Common myeloid progenitor, CD34-positive (primary cell): ENCODE data around the gene CLINT1.
"Not testable (repeated sequence)": the region's sequence is repeated elsewhere in the genome, so short reads cannot be mapped to it uniquely, and the experiment has no call there.

Experiments
- CTCF ChIA-PET: fragments of 350-600 bp; sonication (Branson Sonifier 250); formaldehyde crosslinking; loops from one replicate; lab custom pipeline; 2021; ENCODE audit warnings: antibody characterized with exemption; lab: Charles Lee
- POLR2A ChIA-PET: fragments of 350-600 bp; sonication (Branson Sonifier 250); formaldehyde crosslinking; loops from one replicate; lab custom pipeline; 2021; ENCODE audit warnings: antibody characterized with exemption; lab: Charles Lee
- DNase-seq, 3 donors: peaks; one replicate each; pipeline versions ENCODE4 v3.0.0 to v3.0.0-alpha.2; 2013
- H3K27ac ChIP-seq, 2 experiments: 1 replicate in 1 of 2; 2 replicates in 1 of 2; pipeline ENCODE4 v1.7.0; 2013; ENCODE audit warnings: inconsistent platforms in 2 of 2, low read length in 2 of 2, mild to moderate bottlenecking in 2 of 2, low read depth in 1 of 2, moderate library complexity in 1 of 2; ENCODE audit not compliant: severe bottlenecking in 2 of 2, insufficient read depth in 1 of 2, poor library complexity in 1 of 2
- H3K27me3 ChIP-seq, 5 experiments: replicated peaks in 2 of 5; 1 replicate in 3 of 5; 2 replicates in 2 of 5; pipeline versions ENCODE4 v1.6.1 to v1.7.0; 2013; ENCODE audit warnings: low read length in 4 of 5, mild to moderate bottlenecking in 2 of 5, moderate library complexity in 2 of 5, inconsistent platforms in 1 of 5; ENCODE audit not compliant: insufficient read depth in 5 of 5, control insufficient read depth in 4 of 5
- H3K36me3 ChIP-seq, 4 experiments: 1 replicate in 2 of 4; 2 replicates in 2 of 4; pipeline versions ENCODE4 v1.6.1 to v1.7.0; 2013; ENCODE audit warnings: low read length in 3 of 4, control low read depth in 1 of 4, mild to moderate bottlenecking in 1 of 4; ENCODE audit not compliant: control insufficient read depth in 4 of 4, insufficient read depth in 4 of 4
- H3K4me1 ChIP-seq, 4 experiments: 1 replicate in 3 of 4; 2 replicates in 1 of 4; pipeline versions ENCODE4 v1.6.1 to v1.7.1; 2013; ENCODE audit warnings: low read length in 3 of 4, mild to moderate bottlenecking in 3 of 4, control low read depth in 1 of 4, inconsistent platforms in 1 of 4, moderate library complexity in 1 of 4; ENCODE audit not compliant: control insufficient read depth in 4 of 4, insufficient read depth in 4 of 4; ENCODE audit errors: control extremely low read depth in 1 of 4
- H3K4me3 ChIP-seq, 7 experiments: 1 replicate in 4 of 7; 2 replicates in 3 of 7; pipeline versions ENCODE4 v1.5.1 to v1.7.0; 2013; ENCODE audit warnings: mild to moderate bottlenecking in 7 of 7, low read length in 6 of 7, moderate library complexity in 6 of 7, inconsistent platforms in 2 of 7, low read depth in 2 of 7, control low read depth in 1 of 7; ENCODE audit not compliant: insufficient read depth in 4 of 7, control insufficient read depth in 1 of 7; ENCODE audit errors: extremely low read depth in 1 of 7
- H3K9me3 ChIP-seq, 5 experiments: 1 replicate in 4 of 5; 2 replicates in 1 of 5; pipeline versions ENCODE4 v1.6.1 to v1.7.1; 2013; ENCODE audit warnings: low read length in 4 of 5, mild to moderate bottlenecking in 2 of 5, inconsistent platforms in 1 of 5, low read depth in 1 of 5, moderate library complexity in 1 of 5; ENCODE audit not compliant: control insufficient read depth in 4 of 5, insufficient read depth in 2 of 5; ENCODE audit errors: control extremely low read depth in 1 of 5
- whole genome bisulfite sequencing: methylation state at CpG from one replicate; pipeline ENCODE4 v1.1.5; 2013; ENCODE audit not compliant: insufficient coverage; 5-methylcytosine and 5-hydroxymethylcytosine counted together

CLINT1 gene

DNA sequence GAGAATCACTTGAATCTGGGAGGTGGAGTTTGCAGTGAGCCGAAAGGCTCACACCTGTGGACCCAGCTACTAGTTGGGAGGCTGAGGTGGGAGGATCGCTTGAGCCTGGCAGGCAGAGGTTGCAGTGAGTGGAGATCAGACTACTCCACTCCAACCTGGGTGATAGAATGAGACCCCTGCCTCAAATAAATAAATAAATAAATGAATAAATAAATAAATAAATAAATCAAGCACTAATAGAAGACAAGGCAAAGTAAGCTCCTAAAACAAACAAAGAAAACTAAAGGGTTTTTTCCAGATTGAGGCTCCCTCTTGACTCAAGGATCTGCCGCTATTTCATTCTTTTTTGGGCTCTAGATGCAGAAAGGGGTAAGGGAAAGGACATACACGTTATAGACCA lies 34.7 kb upstream of the CLINT1 start:
- Histone ChIP-seq H3K36me3 (no peaks in the 10 kb centered on the region), H3K27ac (no peak overlapping the region), H3K27me3 (no peaks in the 10 kb centered on the region), H3K4me1 (peaks cover 0 to 7% (median 4%) of the 10 kb centered on the region in 4 experiments), H3K9me3 (no peaks in the 10 kb centered on the region), H3K4me3 (no peak overlapping the region)
- DNase-seq: no peak
- ChIA-PET CTCF (interaction anchor here (1.1 kb wide), 1 partner anchor 34 kb away, joined by 3 read pairs; the partner anchor contains the start of gene CLINT1), POLR2A (no interaction called here)
- WGBS: 100% methylated on average over 1 of the region's 4 CpGs

DNA sequence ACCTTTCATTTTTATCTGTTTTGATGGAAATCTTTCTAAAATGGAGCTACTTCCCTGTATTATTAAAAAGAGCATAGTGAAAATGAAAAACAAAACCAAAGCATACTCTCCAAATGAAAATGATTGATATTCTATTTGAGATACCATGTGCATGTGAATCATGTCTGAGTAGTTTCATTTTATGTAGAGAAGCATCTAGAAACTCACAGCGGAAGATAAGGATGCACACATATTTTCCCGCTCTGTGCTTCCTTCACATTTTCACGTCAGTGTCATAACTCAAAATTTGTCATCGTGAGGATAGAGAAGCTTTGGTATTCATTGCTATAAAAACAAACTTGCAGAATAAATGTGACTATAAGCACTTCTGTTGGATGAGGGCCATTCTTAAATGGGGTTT lies 34.0 kb upstream of the CLINT1 start:
- DNase-seq: no peak
- CTCF ChIA-PET: interaction anchor here (1.1 kb wide), 1 partner anchor 34 kb away, joined by 3 read pairs; the partner anchor contains the start of gene CLINT1
- H3K4me3 ChIP-seq: no peak overlapping the region
- H3K27ac ChIP-seq: no peak overlapping the region
- H3K9me3 ChIP-seq: no peaks in the 10 kb centered on the region
- H3K36me3 ChIP-seq: no peaks in the 10 kb centered on the region
- 100% methylated on average over 3 of the region's 4 CpGs for WGBS
- H3K27me3 ChIP-seq: no peaks in the 10 kb centered on the region
- H3K4me1 ChIP-seq: peaks cover 0 to 7% (median 4%) of the 10 kb centered on the region in 4 experiments
- POLR2A ChIA-PET: no interaction called here

DNA sequence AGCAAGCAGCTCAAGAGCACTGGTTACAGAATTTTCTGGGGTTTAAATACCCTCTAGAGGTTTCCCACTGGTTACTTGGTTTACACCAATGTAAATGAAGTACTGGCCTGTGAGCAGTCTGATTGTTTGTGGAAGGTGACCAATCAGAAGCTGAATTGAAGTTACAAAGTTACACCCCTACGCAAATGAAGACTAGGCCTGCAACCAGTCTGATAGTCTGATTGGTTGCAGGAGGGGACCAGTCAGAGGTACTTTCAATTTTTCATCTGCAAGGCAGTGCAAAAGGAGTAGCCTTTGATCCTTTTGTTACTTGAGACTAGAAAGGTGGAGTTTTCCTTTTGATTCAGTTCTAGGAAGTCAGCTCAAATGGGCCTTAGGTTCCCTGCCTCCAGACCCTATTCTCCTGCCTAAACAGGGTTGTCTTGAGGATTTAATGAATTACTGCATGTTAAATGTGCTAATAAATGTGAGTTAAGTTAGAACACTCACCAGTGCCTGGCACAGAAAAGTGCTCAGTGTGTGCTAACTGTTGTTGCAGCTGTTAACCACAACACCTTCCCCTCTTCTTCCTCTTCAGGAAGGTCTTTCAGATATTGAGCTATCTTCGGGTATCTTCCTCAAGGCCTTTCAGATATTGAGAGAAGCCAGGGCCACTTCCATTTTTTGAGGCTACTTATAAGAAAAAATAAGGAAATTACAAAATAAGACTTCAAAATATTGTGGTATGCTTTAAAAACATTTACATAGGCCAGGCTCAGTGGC lies 32.1 kb upstream of the CLINT1 start:
- Histone ChIP-seq H3K9me3 (no peaks in the 10 kb centered on the region), H3K4me3 (no peak overlapping the region), H3K27ac (no peak overlapping the region), H3K36me3 (no peaks in the 10 kb centered on the region), H3K4me1 (peaks cover 0 to 7% (median 4%) of the 10 kb centered on the region in 4 experiments), H3K27me3 (no peaks in the 10 kb centered on the region)
- CTCF ChIA-PET: interaction anchor here (1.3 to 1.6 kb wide), 3 partner anchors 14 to 58 kb away, joined by 3 to 6 read pairs (median 5); no protein-coding TSS in a partner anchor
- DNase-seq: no peak
- no CpG with 5 or more reads among the region's 2 CpGs for WGBS
- POLR2A ChIA-PET: interaction anchor here (0.5 kb wide), 1 partner anchor 40 kb away, joined by 3 read pairs; no protein-coding TSS in a partner anchor

DNA sequence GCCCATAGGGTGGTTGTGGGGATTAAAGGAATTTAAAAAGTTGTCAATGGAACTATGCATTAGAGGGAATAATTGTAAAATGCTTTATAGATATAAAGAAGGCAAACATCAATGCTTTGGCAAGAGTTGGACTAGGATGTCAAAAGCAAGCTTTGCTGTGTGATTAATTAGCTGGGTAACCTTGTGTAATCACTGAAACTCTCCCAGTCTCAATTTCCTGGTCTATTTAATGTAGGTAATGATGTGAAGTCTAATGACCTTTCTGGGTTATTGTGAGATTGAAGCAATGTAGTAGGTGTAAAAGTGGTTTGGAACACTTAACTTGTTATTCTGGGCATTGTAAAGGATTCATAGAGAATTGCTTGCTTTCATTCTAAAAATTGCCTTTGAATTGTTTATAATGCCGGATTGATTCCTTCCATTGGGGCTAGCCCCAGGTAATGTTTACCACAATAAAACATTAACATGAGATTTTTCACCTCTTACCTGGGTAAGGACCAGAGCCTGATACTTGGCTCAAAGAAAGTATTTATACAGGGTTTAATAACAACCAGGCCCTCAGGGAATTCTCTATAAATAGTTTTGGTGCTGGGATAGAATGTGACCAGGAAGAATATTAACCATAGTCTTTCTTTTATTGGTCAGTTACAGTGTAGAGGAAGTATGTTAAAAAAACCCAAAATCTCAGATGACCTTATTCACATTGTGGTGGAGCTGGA lies 30.0 kb upstream of the CLINT1 start:
- Histone ChIP-seq H3K36me3 (no peaks in the 10 kb centered on the region), H3K27me3 (no peaks in the 10 kb centered on the region), H3K4me3 (no peak overlapping the region), H3K4me1 (peaks cover 0 to 7% (median 4%) of the 10 kb centered on the region in 4 experiments), H3K27ac (no peak overlapping the region), H3K9me3 (no peaks in the 10 kb centered on the region)
- WGBS: 83% methylated on average over 1 of the region's 1 CpG
- no peak for DNase-seq
- CTCF ChIA-PET: no interaction called here
- POLR2A ChIA-PET: interaction anchor here (0.6 kb wide), 1 partner anchor 23 kb away, joined by 3 read pairs; no protein-coding TSS in a partner anchor

DNA sequence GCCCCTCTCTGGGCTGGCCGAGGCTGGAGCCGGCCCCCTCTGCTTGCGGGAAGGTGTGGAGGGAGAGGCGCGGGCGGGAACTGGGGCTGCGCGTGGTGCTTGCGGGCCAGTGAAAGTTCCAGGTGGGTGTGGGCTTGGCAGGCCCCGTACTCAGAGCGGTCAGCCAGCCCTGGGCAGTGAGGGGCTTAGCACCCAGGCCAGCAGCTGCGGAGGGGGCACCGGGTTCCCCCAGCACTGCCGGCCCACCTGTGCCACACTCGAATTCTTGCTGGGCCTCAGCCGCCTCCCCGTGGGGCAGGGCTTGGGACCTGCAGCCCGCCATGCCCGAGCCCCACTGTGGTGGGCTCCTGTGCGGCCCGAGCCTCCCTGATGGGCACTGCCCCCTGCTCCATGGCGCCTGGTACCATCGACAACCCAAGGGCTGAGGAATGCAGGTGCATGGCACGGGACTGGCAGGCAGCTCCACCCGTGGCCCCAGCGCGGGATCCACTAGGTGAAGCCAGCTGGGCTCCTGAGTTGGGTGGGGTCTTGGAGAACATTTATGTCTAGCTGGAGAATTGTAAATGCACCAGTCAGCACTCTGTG lies 27.9 kb upstream of the CLINT1 start:
- 88% methylated on average over 27 of the region's 27 CpGs for WGBS
- Histone ChIP-seq H3K9me3 (no peaks in the 10 kb centered on the region), H3K4me1 (peaks cover 0 to 7% (median 4%) of the 10 kb centered on the region in 4 experiments), H3K27me3 (no peaks in the 10 kb centered on the region), H3K4me3 (no peak overlapping the region), H3K36me3 (no peaks in the 10 kb centered on the region), H3K27ac (no peak overlapping the region)
- no peak for DNase-seq
- CTCF ChIA-PET: no interaction called here
- POLR2A ChIA-PET: no interaction called here

DNA sequence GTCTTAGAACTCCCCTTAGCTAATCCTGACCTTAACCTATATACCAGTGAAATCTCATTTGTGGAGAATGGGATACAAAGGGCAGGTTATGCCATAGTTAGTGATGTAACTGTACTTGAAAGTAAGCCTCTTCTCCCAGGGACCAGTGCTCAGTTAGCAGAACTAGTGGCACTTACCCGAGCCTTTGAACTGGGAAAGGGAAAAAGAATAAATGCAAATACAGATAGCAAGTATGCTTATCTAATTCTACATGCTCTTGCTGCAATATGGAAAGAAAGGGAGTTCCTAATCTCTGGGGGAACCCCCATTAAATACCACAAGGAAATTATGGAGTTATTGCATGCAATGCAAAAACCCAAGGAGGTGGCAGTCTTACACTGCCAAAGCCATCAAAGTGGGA lies 26.1 kb upstream of the CLINT1 start:
- H3K9me3 ChIP-seq, H3K36me3 ChIP-seq, H3K4me1 ChIP-seq, H3K27ac ChIP-seq, CTCF ChIA-PET, H3K4me3 ChIP-seq, H3K27me3 ChIP-seq, DNase-seq, POLR2A ChIA-PET: not testable (repeated sequence)
- no CpG with 5 or more reads among the region's 1 CpG for WGBS
